Liver (tissue), 9 donors: ENCODE measurements around the gene STX1A. TPM values are rescaled to one million over a fixed set of nuclear protein-coding genes. Genes with fewer than 3 reads are reported as not detected.

ENCODE experiments used
- DNase-seq: peaks from one replicate; pipeline ENCODE4 v3.0.0-alpha.2; 2017; ENCODE audit warnings: low spot score
- H3K27ac ChIP-seq, 2 donors: one replicate each; pipeline ENCODE4 v1.7.0; 2013; ENCODE audit warnings: inconsistent platforms in 2 of 2, low read length in 2 of 2, control low read depth in 1 of 2, low read depth in 1 of 2, mild to moderate bottlenecking in 1 of 2
- H3K27me3 ChIP-seq, 4 donors: one replicate each; pipeline versions ENCODE4 v1.6.1 to v1.7.0; 2013; ENCODE audit warnings: low read length in 3 of 4, inconsistent platforms in 1 of 4, mild to moderate bottlenecking in 1 of 4, moderate library complexity in 1 of 4; ENCODE audit not compliant: control insufficient read depth in 4 of 4, insufficient read depth in 4 of 4
- H3K36me3 ChIP-seq, 4 donors: one replicate each; pipeline versions ENCODE4 v1.6.1 to v1.7.0; 2013; ENCODE audit warnings: low read length in 3 of 4, mild to moderate bottlenecking in 3 of 4, low read depth in 1 of 4, moderate library complexity in 1 of 4; ENCODE audit not compliant: control insufficient read depth in 4 of 4, insufficient read depth in 3 of 4
- H3K4me1 ChIP-seq, 4 donors: one replicate each; pipeline versions ENCODE4 v1.6.1 to v1.7.0; 2013; ENCODE audit warnings: low read length in 3 of 4, mild to moderate bottlenecking in 3 of 4, moderate library complexity in 1 of 4; ENCODE audit not compliant: control insufficient read depth in 4 of 4, insufficient read depth in 4 of 4
- H3K4me3 ChIP-seq, 3 donors: one replicate each; pipeline versions ENCODE4 v1.6.1 to v1.7.0; 2013; ENCODE audit warnings: low read length in 3 of 3, control low read depth in 1 of 3, low read depth in 1 of 3, mild to moderate bottlenecking in 1 of 3
- H3K9ac ChIP-seq, 2 donors: one replicate each; pipeline ENCODE4 v1.7.0; 2013; ENCODE audit warnings: low read length in 2 of 2, mild to moderate bottlenecking in 2 of 2, moderate library complexity in 2 of 2, control low read depth in 1 of 2, low read depth in 1 of 2
- H3K9me3 ChIP-seq, 4 donors: one replicate each; pipeline versions ENCODE4 v1.6.1 to v1.7.0; 2013; ENCODE audit warnings: low read length in 3 of 4; ENCODE audit not compliant: control insufficient read depth in 4 of 4
- ATF3 ChIP-seq: IDR thresholded peaks from 2 replicates; pipeline ENCODE4 v1.6.1; 2016; ENCODE audit warnings: antibody characterized with exemption
- CTCF ChIP-seq: fragments of 150-350 bp; IDR thresholded peaks from 2 replicates; pipeline ENCODE4 v1.5.1; 2017; ENCODE audit warnings: improper control_type of control experiment, low read depth, low read length; ENCODE audit not compliant: missing input control
- EGR1 ChIP-seq, 2 donors: IDR thresholded peaks; 2 replicates each; pipeline ENCODE4 v1.6.1; 2016 to 2018; ENCODE audit warnings: antibody characterized with exemption in 2 of 2, low read depth in 2 of 2
- FOXA1 ChIP-seq: IDR thresholded peaks from 2 replicates; pipeline ENCODE4 v1.6.1; 2016; ENCODE audit warnings: antibody characterized with exemption
- FOXA2 ChIP-seq: IDR thresholded peaks from 2 replicates; pipeline ENCODE4 v1.6.1; 2016; ENCODE audit warnings: antibody characterized with exemption
- GABPA ChIP-seq, 2 donors: IDR thresholded peaks in 1 of 2; conservative IDR thresholded peaks in 1 of 2; 2 replicates each; pipeline ENCODE4 v1.6.1; 2016; ENCODE audit warnings: antibody characterized with exemption in 2 of 2, mild to moderate bottlenecking in 1 of 2, moderate library complexity in 1 of 2
- HNF4A ChIP-seq, 2 donors: conservative IDR thresholded peaks; 2 replicates each; pipeline ENCODE4 v1.6.1; 2016; ENCODE audit warnings: antibody characterized with exemption in 2 of 2, mild to moderate bottlenecking in 2 of 2
- HNF4G ChIP-seq: IDR thresholded peaks from 2 replicates; pipeline ENCODE4 v1.6.1; 2016; ENCODE audit warnings: antibody characterized with exemption
- JUND ChIP-seq, 2 donors: IDR thresholded peaks; 2 replicates each; pipeline ENCODE4 v1.6.1; 2016; ENCODE audit warnings: antibody characterized with exemption in 2 of 2
- MAX ChIP-seq: IDR thresholded peaks from 2 replicates; pipeline ENCODE4 v1.6.1; 2016; ENCODE audit warnings: antibody characterized with exemption
- RAD21 ChIP-seq, 2 donors: IDR thresholded peaks; 2 replicates each; pipeline ENCODE4 v1.6.1; 2016; ENCODE audit warnings: antibody characterized with exemption in 2 of 2, mild to moderate bottlenecking in 2 of 2
- RXRA ChIP-seq, 2 donors: IDR thresholded peaks; 2 replicates each; pipeline ENCODE4 v1.6.1; 2017 to 2018; ENCODE audit warnings: antibody characterized with exemption in 2 of 2, mild to moderate bottlenecking in 1 of 2
- SP1 ChIP-seq: IDR thresholded peaks from 2 replicates; pipeline ENCODE4 v1.6.1; 2018; ENCODE audit warnings: antibody characterized with exemption, mild to moderate bottlenecking
- TAF1 ChIP-seq: conservative IDR thresholded peaks from 2 replicates; pipeline ENCODE4 v1.6.1; 2016; ENCODE audit warnings: antibody characterized with exemption, mild to moderate bottlenecking
- YY1 ChIP-seq: IDR thresholded peaks from 2 replicates; pipeline ENCODE4 v1.6.1; 2016; ENCODE audit warnings: antibody characterized with exemption, mild to moderate bottlenecking
- ZBTB33 ChIP-seq: IDR thresholded peaks from 2 replicates; pipeline ENCODE4 v1.6.1; 2016; ENCODE audit warnings: antibody characterized with exemption
- WGBS: extraction: QIAGEN DNeasy Blood & Tissue Kit; methylation state at CpG from one replicate; pipeline ENCODE4 v1.1.7; 2013; 5-methylcytosine and 5-hydroxymethylcytosine counted together
- polyA plus RNA-seq, 2 donors: library from polyadenylated mRNA; stranded (reverse) in 1 of 2; unstranded in 1 of 2; fragments of 200-250 nt in 1 of 2; fragments of >200 nt in 1 of 2; fragmentation: Nextera tagmentation in 1 of 2; extraction: Ambion mirVana in 1 of 2; gene quantifications; one replicate each; pipeline versions ENCODE4 v1.2.1 to v1.2.3, GENCODE V29; 2013 to 2015
- total RNA-seq, 2 donors: library from RNA; depleted of rRNA; stranded (reverse); fragments of >200 nt; gene quantifications; one replicate each; pipeline ENCODE4 v1.2.3, GENCODE V29; 2014
- donor health status: healthy.
- donor health status: healthy.
- donor health status: healthy.
- donor health status: healthy.
- donor health status: healthy.

Gene STX1A
- total and polyA plus RNA-seq, 4 donors, result 0.49 to 1.9 (median 1.1) TPM

GRCh38 chr7:73737491-73738219 is 18.2 kb upstream of the STX1A start:
- H3K4me3 ChIP-seq, result peak overlapping the region in 2 of 3 donors; percentile 69 to 91
- DNase-seq, result no peak
- no peak overlapping the region for H3K9ac ChIP-seq

GRCh38 chr7:73736885-73737284 is 17.4 kb upstream of the STX1A start:
- TF ChIP-seq SP1 (no peak), CTCF (no peak), GABPA (IDR thresholded peaks at IDR 0.05 in 1 of 2, conservative IDR thresholded peaks at IDR 0.05 in 1 of 2) (no peak)
- no peak overlapping the region for H3K9ac ChIP-seq
- H3K4me3 ChIP-seq, result no peak overlapping the region
- H3K27me3 ChIP-seq, result no peaks in the 10 kb centered on the region
- peaks cover 0 to 15% (median under 1%) of the 10 kb centered on the region in 4 donors for H3K36me3 ChIP-seq
- H3K27ac ChIP-seq, result no peak overlapping the region
- H3K4me1 ChIP-seq, result peaks cover 0 to 14% (median 6%) of the 10 kb centered on the region in 4 donors
- WGBS, result 86% methylated on average over 14 of the region's 14 CpGs
- no peak for DNase-seq
- H3K9me3 ChIP-seq, result no peaks in the 10 kb centered on the region

More at GRCh38 chr7:73737491-73738219, 18.2 kb upstream of the STX1A start:
- H3K36me3 ChIP-seq, result peaks cover 0 to 15% (median under 1%) of the 10 kb centered on the region in 4 donors
- H3K4me1 ChIP-seq, result peaks cover 0 to 20% (median 10%) of the 10 kb centered on the region in 4 donors
- WGBS, result 73% methylated on average over 17 of the region's 17 CpGs
- no peaks in the 10 kb centered on the region for H3K27me3 ChIP-seq
- peak overlapping the region in 1 of 2 donors; percentile 97 for H3K27ac ChIP-seq
- no peaks in the 10 kb centered on the region for H3K9me3 ChIP-seq
- no peak for TF ChIP-seq HNF4A (conservative IDR thresholded peaks at IDR 0.05)
- TF ChIP-seq FOXA2, result no peak
- no peak for TF ChIP-seq SP1

- H3K27me3 ChIP-seq, result no peaks in the 10 kb centered on the region
- H3K27ac ChIP-seq, result no peak overlapping the region
- 94% methylated on average over 8 of the region's 8 CpGs for WGBS
- H3K9ac ChIP-seq, result no peak overlapping the region
- H3K9me3 ChIP-seq, result no peaks in the 10 kb centered on the region
- TF ChIP-seq YY1 (no peak), CTCF (no peak), JUND (IDR thresholded peaks at IDR 0.05) (no peak), GABPA (IDR thresholded peaks at IDR 0.05 in 1 of 2, conservative IDR thresholded peaks at IDR 0.05 in 1 of 2) (no peak), RXRA (IDR thresholded peaks at IDR 0.05) (no peak), FOXA1 (no peak), ATF3 (no peak), TAF1 (no peak), FOXA2 (no peak), SP1 (no peak), MAX (no peak), ZBTB33 (no peak), HNF4A (conservative IDR thresholded peaks at IDR 0.05) (no peak), HNF4G (no peak), EGR1 (IDR thresholded peaks at IDR 0.05; ENCODE audit: low read depth in 2 of 2) (no peak), RAD21 (IDR thresholded peaks at IDR 0.05) (no peak)
- DNase-seq, result no peak
- H3K4me1 ChIP-seq, result peaks cover 0 to 14% (median 6%) of the 10 kb centered on the region in 4 donors
- H3K36me3 ChIP-seq, result peaks cover 0 to 15% (median under 1%) of the 10 kb centered on the region in 4 donors
- H3K4me3 ChIP-seq, result no peak overlapping the region
Observed at GRCh38 chr7:73735528-73735905, 16.0 kb upstream of the STX1A start.
